Measurements from ENCODE around the gene MIF. TPM values are rescaled to one million over a fixed set of nuclear protein-coding genes. Genes with fewer than 3 reads are reported as not detected.
"Not testable (repeated sequence)": the region's sequence is repeated elsewhere in the genome, so short reads cannot be mapped to it uniquely, and the experiment has no call there.

The MIF gene
- total and polyA plus RNA-seq, 7 donors: 110 to 277 (median 131) TPM

DNA sequence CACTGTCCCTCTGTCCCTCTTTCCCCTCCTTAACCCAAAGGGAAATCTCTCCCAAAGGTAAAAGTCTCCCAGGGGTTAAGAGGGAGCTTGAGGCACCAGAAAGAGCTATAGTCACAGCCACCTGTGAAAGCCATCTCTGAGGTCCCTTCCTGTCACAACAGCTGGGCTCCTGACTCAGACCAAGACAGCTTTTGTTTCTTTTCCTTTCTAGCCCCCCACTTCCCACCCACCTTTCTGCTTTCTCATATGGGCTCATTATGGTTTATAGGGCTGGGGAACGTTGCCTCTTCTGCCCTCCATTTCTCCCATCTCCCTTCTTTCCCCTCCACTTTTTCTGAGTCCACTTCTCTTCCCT lies 19.1 kb downstream of the MIF start:
- intact Hi-C loops (cut with DNase I): loop anchor here in 1 of 2 donors (10.0 kb wide), 1 partner anchor 642 kb away; the partner anchor contains the start of genes GUCD1 and SNRPD3
- peak overlapping the region; percentile 82 for H3K27ac ChIP-seq
- no peaks in the 10 kb centered on the region for H3K4me1 ChIP-seq
- peak overlapping the region; percentile 70 for H3K4me3 ChIP-seq
- 2 to 7% (median 6%) methylated on average over 1 of the region's 1 CpG for WGBS, 3 donors
- H3K9me3 ChIP-seq: no peaks in the 10 kb centered on the region
- H3K27me3 ChIP-seq (ENCODE audit: insufficient read depth in 3 of 3, low read length in 2 of 3): no peaks in the 10 kb centered on the region
- TF ChIP-seq, protein P1, sequence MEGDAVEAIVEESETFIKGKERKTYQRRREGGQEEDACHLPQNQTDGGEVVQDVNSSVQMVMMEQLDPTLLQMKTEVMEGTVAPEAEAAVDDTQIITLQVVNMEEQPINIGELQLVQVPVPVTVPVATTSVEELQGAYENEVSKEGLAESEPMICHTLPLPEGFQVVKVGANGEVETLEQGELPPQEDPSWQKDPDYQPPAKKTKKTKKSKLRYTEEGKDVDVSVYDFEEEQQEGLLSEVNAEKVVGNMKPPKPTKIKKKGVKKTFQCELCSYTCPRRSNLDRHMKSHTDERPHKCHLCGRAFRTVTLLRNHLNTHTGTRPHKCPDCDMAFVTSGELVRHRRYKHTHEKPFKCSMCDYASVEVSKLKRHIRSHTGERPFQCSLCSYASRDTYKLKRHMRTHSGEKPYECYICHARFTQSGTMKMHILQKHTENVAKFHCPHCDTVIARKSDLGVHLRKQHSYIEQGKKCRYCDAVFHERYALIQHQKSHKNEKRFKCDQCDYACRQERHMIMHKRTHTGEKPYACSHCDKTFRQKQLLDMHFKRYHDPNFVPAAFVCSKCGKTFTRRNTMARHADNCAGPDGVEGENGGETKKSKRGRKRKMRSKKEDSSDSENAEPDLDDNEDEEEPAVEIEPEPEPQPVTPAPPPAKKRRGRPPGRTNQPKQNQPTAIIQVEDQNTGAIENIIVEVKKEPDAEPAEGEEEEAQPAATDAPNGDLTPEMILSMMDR (IDR thresholded peaks at IDR 0.05): no peak
- DNase-seq: no peak
- no peaks in the 10 kb centered on the region for H3K36me3 ChIP-seq (ENCODE audit: insufficient read depth in 1 of 2, low read depth in 1 of 2)
- peak in 1 of 4 donors; percentile 2 for ATAC-seq

DNA sequence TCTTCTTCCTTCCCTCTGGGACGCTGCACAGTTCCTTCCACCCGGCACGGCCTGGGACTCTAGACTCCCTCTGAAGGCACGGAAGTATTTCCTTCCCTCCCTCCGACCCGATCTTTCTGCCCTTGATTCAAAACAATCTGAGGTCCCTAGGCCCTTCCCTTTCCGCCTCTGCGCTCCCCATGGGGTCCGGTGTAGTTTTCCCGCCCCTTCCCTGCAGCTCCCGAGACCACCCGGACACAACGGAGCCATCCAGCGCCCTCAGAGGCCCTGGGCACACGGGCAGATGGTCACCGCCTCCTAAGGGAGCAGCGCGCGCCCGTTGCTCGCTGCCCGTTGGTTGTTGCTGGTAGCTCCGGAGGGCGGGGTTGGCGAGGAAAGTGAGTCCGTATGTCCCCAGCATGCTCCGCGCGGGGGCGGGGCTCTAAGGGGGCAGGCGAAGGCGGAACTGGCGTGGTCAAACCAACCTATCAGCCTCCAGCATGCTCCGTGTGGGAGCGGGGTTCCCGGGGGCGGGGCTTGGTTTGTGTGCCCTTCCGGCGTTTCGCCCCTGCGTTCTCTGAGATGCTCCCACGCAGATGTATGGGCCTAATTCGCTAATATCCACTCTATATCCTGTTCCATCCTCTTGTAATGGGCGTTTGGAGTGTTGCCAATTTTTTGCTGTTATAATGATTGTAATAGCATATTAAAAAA lies 19.6 kb downstream of the MIF start:
- H3K4me3 ChIP-seq: peak overlapping the region; percentile 70
- TF ChIP-seq, protein P1 (IDR thresholded peaks at IDR 0.05): no peak
- H3K27me3 ChIP-seq (ENCODE audit: insufficient read depth in 3 of 3, low read length in 2 of 3): no peaks in the 10 kb centered on the region
- 0% methylated on average over 44 of the region's 44 CpGs for WGBS, 3 donors
- intact Hi-C loops (cut with DNase I): loop anchor here in 1 of 2 donors (10.0 kb wide), 1 partner anchor 641 kb away; the partner anchor contains the start of genes GUCD1 and SNRPD3
- no peaks in the 10 kb centered on the region for H3K4me1 ChIP-seq
- no peaks in the 10 kb centered on the region for H3K36me3 ChIP-seq (ENCODE audit: insufficient read depth in 1 of 2, low read depth in 1 of 2)
- ATAC-seq: peak; percentile 99 to 100 (median 100)
- peak; percentile 100 for DNase-seq
- no peaks in the 10 kb centered on the region for H3K9me3 ChIP-seq
- peak overlapping the region; percentile 82 for H3K27ac ChIP-seq

DNA sequence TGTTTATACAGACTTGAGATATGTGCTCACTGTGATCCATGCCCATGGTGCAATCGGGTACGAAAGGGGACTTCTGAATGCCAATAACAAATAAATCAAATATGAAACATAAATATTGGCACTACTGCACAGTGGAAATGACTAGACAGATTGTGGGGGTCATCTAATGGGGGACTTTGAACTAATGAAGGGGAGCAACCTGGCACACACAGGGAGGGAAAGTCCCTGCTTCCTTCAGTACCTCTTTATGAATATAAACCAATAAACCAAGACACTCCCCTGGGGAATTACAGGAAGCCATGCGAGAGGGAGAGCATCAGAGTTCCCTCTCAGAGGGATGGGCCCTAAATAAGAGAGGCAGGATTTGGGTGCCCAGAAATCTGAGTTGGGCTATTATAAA lies 21.1 kb downstream of the MIF start:
- Histone ChIP-seq H3K27me3 (ENCODE audit: insufficient read depth in 3 of 3, low read length in 2 of 3) (no peaks in the 10 kb centered on the region), H3K36me3 (ENCODE audit: insufficient read depth in 1 of 2, low read depth in 1 of 2) (no peaks in the 10 kb centered on the region), H3K4me3 (no peak overlapping the region), H3K9me3 (no peaks in the 10 kb centered on the region), H3K27ac (no peak overlapping the region), H3K4me1 (no peaks in the 10 kb centered on the region)
- intact Hi-C loops (cut with DNase I): loop anchor here in 1 of 2 donors (10.0 kb wide), 1 partner anchor 640 kb away; the partner anchor contains the start of genes GUCD1 and SNRPD3
- 76 to 79% (median 78%) methylated on average over 3 of the region's 3 CpGs for WGBS, 3 donors
- no peak for ATAC-seq
- TF ChIP-seq, protein P1 (IDR thresholded peaks at IDR 0.05): no peak
- DNase-seq: no peak

DNA sequence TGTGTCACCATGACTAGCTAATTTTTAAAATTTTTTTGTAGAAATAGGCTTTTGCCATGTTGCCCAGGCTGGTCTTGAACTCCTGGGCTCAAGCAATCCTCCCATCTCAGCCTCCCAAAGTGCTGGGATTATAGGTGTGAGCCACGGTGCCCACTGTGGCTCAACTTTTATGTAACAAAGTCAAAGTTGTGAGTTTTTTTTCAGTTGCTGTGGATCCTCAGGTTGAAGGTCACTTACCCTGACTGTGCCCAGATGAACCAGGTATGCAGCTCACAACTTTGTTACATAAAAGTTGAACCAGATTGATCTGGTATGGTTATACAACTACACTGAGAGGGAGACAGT lies 26.1 kb downstream of the MIF start:
- H3K36me3 ChIP-seq (ENCODE audit: insufficient read depth in 1 of 2, low read depth in 1 of 2); DNase-seq; H3K27ac ChIP-seq; H3K9me3 ChIP-seq; ATAC-seq; intact Hi-C loops (cut with DNase I); H3K4me1 ChIP-seq; H3K27me3 ChIP-seq (ENCODE audit: insufficient read depth in 3 of 3, low read length in 2 of 3); H3K4me3 ChIP-seq: not testable (repeated sequence)
- 88 to 100% (median 89%) methylated on average over 1 of the region's 1 CpG for WGBS, 3 donors

DNA sequence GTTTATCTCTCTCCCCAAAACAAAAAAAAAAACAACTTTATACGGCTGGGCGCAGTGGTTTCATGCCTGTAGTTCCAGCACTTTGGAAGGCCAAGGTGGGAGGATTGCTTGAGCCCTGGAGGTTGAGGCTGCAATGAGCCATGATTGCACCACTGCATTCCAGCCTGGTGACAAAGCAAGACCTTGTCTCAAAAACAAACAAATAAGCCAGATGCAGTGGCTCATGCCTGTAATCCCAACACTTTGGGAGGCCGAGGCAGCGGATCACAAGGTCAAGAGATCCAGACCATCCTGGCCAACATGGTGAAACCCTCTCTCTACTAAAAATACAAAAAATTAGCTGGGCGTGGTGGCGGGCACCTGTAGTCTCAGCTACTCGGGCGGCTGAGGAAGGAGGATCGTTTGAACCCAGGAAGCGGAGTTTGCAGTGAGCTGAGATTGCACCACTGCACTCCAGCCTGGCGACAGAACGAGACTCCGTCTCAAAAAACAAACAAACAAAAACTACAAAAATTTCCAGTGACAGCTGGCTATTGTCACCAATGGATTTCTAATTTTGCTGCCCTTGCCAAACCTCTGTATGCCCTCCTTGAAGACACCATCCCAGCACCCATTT lies 27.5 kb downstream of the MIF start:
- H3K4me1 ChIP-seq; H3K27ac ChIP-seq; ATAC-seq; H3K36me3 ChIP-seq (ENCODE audit: insufficient read depth in 1 of 2, low read depth in 1 of 2); H3K4me3 ChIP-seq; H3K27me3 ChIP-seq (ENCODE audit: insufficient read depth in 3 of 3, low read length in 2 of 3); intact Hi-C loops (cut with DNase I): not testable (repeated sequence)
- DNase-seq: peak in 1 of 2 donors; percentile 31
- WGBS, 3 donors: 82 to 91% (median 88%) methylated on average over 13 of the region's 13 CpGs
- peaks cover 14% of the 10 kb centered on the region for H3K9me3 ChIP-seq

Data from psoas muscle (tissue), 8 donors.